WTC11 (cell line): Measurements from ENCODE around the gene ING1.

Experiments
- CREM ChIP-seq: sonication (generic); formaldehyde crosslinking; IDR thresholded peaks from 2 replicates; pipeline ENCODE4 v1.8.1; 2022; ENCODE audit warnings: mild to moderate bottlenecking, missing genetic modification reagents, moderate library complexity
- GTF2I ChIP-seq: fragments of 250-450 bp; sonication (Bioruptor Pico); conservative IDR thresholded peaks from 2 replicates; pipeline ENCODE4 v1.4.0; 2021; ENCODE audit warnings: mild to moderate bottlenecking
- MXD4 ChIP-seq: fragments of 250-450 bp; sonication (Bioruptor Pico); IDR thresholded peaks from 2 replicates; pipeline ENCODE4 v1.8.0; 2021; ENCODE audit warnings: mild to moderate bottlenecking, moderate library complexity, borderline replicate concordance
- NFE2L1 ChIP-seq: sonication (generic); formaldehyde crosslinking; IDR thresholded peaks from 2 replicates; pipeline ENCODE4 v1.8.1; 2023; ENCODE audit warnings: missing genetic modification reagents
- ZNF263 ChIP-seq: sonication (generic); formaldehyde crosslinking; IDR thresholded peaks from 2 replicates; pipeline ENCODE4 v1.8.1; 2022; ENCODE audit warnings: low read depth, mild to moderate bottlenecking, moderate library complexity, missing genetic modification reagents
- TF ChIP-seq, protein P1 (sequence below): fragments of 200-600 bp; IDR thresholded peaks from 2 replicates; pipeline ENCODE4 v1.8.0; 2022; ENCODE audit warnings: antibody characterized with exemption
- TF ChIP-seq, protein P2 (sequence below): sonication (generic); formaldehyde crosslinking; IDR thresholded peaks from 2 replicates; pipeline ENCODE4 v1.8.0; 2023; ENCODE audit warnings: missing genetic modification reagents
- TF ChIP-seq, protein P3 (sequence below): sonication (generic); formaldehyde crosslinking; IDR thresholded peaks from 2 replicates; pipeline ENCODE4 v1.8.1; 2022; ENCODE audit warnings: low read depth, mild to moderate bottlenecking, moderate library complexity, missing genetic modification reagents, borderline replicate concordance
- TF ChIP-seq, protein P4 (sequence below): sonication (generic); formaldehyde crosslinking; IDR thresholded peaks from 2 replicates; pipeline ENCODE4 v1.8.0; 2023; ENCODE audit warnings: mild to moderate bottlenecking, missing genetic modification reagents
- TF ChIP-seq, protein P5 (sequence below): fragments of 250-450 bp; sonication (Bioruptor Pico); conservative IDR thresholded peaks from 2 replicates; pipeline ENCODE4 v1.9.0; 2021; ENCODE audit warnings: mild to moderate bottlenecking
- TF ChIP-seq, protein P6 (sequence below): sonication (generic); formaldehyde crosslinking; IDR thresholded peaks from 2 replicates; pipeline ENCODE4 v1.8.0; 2022; ENCODE audit warnings: mild to moderate bottlenecking, missing genetic modification reagents
- TF ChIP-seq, protein P7 (sequence below): sonication (generic); formaldehyde crosslinking; IDR thresholded peaks from 2 replicates; pipeline ENCODE4 v1.8.1; 2023; ENCODE audit warnings: mild to moderate bottlenecking, missing genetic modification reagents

DNA sequence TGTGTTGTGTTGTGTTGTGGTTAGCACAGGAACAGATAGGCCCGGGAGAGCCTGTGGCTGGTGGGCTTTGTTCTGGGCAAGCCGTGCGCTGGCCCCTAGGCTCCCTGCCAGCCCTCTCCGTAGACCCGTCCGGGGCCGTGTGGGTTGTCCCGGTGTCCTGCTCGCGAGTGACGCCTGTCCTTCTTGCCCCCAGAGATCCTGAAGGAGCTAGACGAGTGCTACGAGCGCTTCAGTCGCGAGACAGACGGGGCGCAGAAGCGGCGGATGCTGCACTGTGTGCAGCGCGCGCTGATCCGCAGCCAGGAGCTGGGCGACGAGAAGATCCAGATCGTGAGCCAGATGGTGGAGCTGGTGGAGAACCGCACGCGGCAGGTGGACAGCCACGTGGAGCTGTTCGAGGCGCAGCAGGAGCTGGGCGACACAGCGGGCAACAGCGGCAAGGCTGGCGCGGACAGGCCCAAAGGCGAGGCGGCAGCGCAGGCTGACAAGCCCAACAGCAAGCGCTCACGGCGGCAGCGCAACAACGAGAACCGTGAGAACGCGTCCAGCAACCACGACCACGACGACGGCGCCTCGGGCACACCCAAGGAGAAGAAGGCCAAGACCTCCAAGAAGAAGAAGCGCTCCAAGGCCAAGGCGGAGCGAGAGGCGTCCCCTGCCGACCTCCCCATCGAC, 5.7 kb downstream of the ING1 start:
- TF ChIP-seq CREM, result no peak
- TF ChIP-seq, protein P1, sequence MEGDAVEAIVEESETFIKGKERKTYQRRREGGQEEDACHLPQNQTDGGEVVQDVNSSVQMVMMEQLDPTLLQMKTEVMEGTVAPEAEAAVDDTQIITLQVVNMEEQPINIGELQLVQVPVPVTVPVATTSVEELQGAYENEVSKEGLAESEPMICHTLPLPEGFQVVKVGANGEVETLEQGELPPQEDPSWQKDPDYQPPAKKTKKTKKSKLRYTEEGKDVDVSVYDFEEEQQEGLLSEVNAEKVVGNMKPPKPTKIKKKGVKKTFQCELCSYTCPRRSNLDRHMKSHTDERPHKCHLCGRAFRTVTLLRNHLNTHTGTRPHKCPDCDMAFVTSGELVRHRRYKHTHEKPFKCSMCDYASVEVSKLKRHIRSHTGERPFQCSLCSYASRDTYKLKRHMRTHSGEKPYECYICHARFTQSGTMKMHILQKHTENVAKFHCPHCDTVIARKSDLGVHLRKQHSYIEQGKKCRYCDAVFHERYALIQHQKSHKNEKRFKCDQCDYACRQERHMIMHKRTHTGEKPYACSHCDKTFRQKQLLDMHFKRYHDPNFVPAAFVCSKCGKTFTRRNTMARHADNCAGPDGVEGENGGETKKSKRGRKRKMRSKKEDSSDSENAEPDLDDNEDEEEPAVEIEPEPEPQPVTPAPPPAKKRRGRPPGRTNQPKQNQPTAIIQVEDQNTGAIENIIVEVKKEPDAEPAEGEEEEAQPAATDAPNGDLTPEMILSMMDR, result no peak
- TF ChIP-seq, protein P2, sequence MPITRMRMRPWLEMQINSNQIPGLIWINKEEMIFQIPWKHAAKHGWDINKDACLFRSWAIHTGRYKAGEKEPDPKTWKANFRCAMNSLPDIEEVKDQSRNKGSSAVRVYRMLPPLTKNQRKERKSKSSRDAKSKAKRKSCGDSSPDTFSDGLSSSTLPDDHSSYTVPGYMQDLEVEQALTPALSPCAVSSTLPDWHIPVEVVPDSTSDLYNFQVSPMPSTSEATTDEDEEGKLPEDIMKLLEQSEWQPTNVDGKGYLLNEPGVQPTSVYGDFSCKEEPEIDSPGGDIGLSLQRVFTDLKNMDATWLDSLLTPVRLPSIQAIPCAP (CRISPR knock-in tag), result no peak
- no peak for TF ChIP-seq ZNF263 (CRISPR knock-in tag)
- TF ChIP-seq, protein P3, sequence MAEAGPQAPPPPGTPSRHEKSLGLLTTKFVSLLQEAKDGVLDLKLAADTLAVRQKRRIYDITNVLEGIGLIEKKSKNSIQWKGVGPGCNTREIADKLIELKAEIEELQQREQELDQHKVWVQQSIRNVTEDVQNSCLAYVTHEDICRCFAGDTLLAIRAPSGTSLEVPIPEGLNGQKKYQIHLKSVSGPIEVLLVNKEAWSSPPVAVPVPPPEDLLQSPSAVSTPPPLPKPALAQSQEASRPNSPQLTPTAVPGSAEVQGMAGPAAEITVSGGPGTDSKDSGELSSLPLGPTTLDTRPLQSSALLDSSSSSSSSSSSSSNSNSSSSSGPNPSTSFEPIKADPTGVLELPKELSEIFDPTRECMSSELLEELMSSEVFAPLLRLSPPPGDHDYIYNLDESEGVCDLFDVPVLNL (CRISPR knock-in tag), result no peak
- no peak for TF ChIP-seq MXD4 (CRISPR knock-in tag)
- no peak for TF ChIP-seq GTF2I (CRISPR knock-in tag)
- TF ChIP-seq NFE2L1, result no peak
- TF ChIP-seq, protein P4, sequence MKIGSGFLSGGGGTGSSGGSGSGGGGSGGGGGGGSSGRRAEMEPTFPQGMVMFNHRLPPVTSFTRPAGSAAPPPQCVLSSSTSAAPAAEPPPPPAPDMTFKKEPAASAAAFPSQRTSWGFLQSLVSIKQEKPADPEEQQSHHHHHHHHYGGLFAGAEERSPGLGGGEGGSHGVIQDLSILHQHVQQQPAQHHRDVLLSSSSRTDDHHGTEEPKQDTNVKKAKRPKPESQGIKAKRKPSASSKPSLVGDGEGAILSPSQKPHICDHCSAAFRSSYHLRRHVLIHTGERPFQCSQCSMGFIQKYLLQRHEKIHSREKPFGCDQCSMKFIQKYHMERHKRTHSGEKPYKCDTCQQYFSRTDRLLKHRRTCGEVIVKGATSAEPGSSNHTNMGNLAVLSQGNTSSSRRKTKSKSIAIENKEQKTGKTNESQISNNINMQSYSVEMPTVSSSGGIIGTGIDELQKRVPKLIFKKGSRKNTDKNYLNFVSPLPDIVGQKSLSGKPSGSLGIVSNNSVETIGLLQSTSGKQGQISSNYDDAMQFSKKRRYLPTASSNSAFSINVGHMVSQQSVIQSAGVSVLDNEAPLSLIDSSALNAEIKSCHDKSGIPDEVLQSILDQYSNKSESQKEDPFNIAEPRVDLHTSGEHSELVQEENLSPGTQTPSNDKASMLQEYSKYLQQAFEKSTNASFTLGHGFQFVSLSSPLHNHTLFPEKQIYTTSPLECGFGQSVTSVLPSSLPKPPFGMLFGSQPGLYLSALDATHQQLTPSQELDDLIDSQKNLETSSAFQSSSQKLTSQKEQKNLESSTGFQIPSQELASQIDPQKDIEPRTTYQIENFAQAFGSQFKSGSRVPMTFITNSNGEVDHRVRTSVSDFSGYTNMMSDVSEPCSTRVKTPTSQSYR (CRISPR knock-in tag), result no peak
- TF ChIP-seq, protein P5, sequence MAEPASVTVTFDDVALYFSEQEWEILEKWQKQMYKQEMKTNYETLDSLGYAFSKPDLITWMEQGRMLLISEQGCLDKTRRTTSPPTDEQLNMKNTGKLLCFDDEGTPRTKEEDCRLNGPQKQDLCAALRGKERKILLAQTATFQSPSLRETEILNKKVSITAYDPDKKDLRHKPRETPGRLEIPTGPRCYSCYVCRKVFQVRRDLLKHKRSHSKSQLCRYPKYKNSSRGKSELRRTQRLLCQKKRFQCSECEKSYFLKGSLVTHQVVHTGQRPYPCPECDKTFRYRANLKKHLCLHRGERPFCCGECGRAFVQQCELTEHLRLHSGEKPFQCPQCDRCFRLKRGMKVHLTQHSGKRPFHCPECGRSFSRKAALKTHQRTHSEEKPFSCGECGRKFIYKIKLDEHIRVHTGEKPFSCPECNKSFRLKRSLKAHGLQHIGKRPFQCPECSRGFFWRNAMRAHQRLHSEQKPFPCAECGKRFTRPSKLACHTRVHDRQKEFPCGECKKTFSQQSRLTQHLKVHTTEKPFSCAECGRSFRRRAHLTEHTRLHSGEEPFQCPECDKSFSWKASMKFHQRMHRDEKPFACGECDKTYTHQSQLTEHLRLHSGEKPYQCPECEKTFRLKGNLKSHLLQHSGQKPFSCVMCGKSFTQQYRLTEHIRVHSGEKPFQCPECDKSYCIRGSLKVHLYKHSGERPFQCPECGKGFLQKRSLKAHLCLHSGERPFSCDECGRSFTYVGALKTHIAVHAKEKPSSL (CRISPR knock-in tag), result no peak
- TF ChIP-seq, protein P6, sequence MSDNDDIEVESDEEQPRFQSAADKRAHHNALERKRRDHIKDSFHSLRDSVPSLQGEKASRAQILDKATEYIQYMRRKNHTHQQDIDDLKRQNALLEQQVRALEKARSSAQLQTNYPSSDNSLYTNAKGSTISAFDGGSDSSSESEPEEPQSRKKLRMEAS (CRISPR knock-in tag), result no peak
- TF ChIP-seq, protein P7, sequence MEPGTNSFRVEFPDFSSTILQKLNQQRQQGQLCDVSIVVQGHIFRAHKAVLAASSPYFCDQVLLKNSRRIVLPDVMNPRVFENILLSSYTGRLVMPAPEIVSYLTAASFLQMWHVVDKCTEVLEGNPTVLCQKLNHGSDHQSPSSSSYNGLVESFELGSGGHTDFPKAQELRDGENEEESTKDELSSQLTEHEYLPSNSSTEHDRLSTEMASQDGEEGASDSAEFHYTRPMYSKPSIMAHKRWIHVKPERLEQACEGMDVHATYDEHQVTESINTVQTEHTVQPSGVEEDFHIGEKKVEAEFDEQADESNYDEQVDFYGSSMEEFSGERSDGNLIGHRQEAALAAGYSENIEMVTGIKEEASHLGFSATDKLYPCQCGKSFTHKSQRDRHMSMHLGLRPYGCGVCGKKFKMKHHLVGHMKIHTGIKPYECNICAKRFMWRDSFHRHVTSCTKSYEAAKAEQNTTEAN, result no peak
